ENCODE data around the gene EVA1C.
"Not testable (repeated sequence)": the region's sequence is repeated elsewhere in the genome, so short reads cannot be mapped to it uniquely, and the experiment has no call there.

Gene EVA1C

GRCh38 chr21:32468681-32469111 lies 56.2 kb downstream of the EVA1C start:
- DNase-seq = no peak

- no peak for DNase-seq
Observed at GRCh38 chr21:32469628-32470027, 57.1 kb downstream of the EVA1C start.

- DNase-seq = no peak
Observed at GRCh38 chr21:32470206-32470605, 57.7 kb downstream of the EVA1C start.

GRCh38 chr21:32472890-32473765 lies 60.6 kb downstream of the EVA1C start:
- no peak for DNase-seq

GRCh38 chr21:32474179-32475059 lies 61.9 kb downstream of the EVA1C start:
- no peak for DNase-seq

GRCh38 chr21:32475162-32475812 lies 62.8 kb downstream of the EVA1C start:
- DNase-seq = no peak

GRCh38 chr21:32476661-32477423 lies 64.3 kb downstream of the EVA1C start:
- DNase-seq = no peak

- DNase-seq = no peak
Observed at GRCh38 chr21:32477424-32477745, 64.9 kb downstream of the EVA1C start.

GRCh38 chr21:32481875-32482408 lies 69.4 kb downstream of the EVA1C start:
- DNase-seq = no peak

- DNase-seq = no peak
Observed at GRCh38 chr21:32482565-32483292, 70.2 kb downstream of the EVA1C start.

- no peak for DNase-seq
Observed at GRCh38 chr21:32483293-32483595, 70.7 kb downstream of the EVA1C start.

GRCh38 chr21:32484706-32485380 lies 72.3 kb downstream of the EVA1C start:
- no peak for DNase-seq

- no peak for DNase-seq
Observed at GRCh38 chr21:32492376-32492775, 79.9 kb downstream of the EVA1C start.

GRCh38 chr21:32494934-32495709 lies 82.6 kb downstream of the EVA1C start:
- DNase-seq = no peak

GRCh38 chr21:32496568-32496967 lies 84.1 kb downstream of the EVA1C start:
- DNase-seq = no peak

GRCh38 chr21:32499249-32500055 lies 86.9 kb downstream of the EVA1C start:
- no peak for DNase-seq

- not testable (repeated sequence) for DNase-seq
Observed at GRCh38 chr21:32503641-32504040, 91.1 kb downstream of the EVA1C start.

GRCh38 chr21:32505767-32506166 lies 93.3 kb downstream of the EVA1C start:
- not testable (repeated sequence) for DNase-seq

GRCh38 chr21:32506411-32506965 lies 94.0 kb downstream of the EVA1C start:
- DNase-seq = not testable (repeated sequence)
